ENCODE results near the gene HMGXB3.

Gene HMGXB3

GRCh38 chr5:149982505-149982904, 18.0 kb upstream of the HMGXB3 start:
- in situ Hi-C loops (cut with MboI; ENCODE audit: low sequenced_read_pairs), result no loop called here

- in situ Hi-C loops (cut with MboI; ENCODE audit: low sequenced_read_pairs), result no loop called here
Measured at GRCh38 chr5:149988126-149988525, 12.4 kb upstream of the HMGXB3 start.

- in situ Hi-C loops (cut with MboI; ENCODE audit: low sequenced_read_pairs), result loop anchor here (10.0 kb wide), 2 partner anchors 156 to 356 kb away; no protein-coding TSS in a partner anchor
Measured at GRCh38 chr5:149990518-149991376, 9.8 kb upstream of the HMGXB3 start.

- in situ Hi-C loops (cut with MboI; ENCODE audit: low sequenced_read_pairs), result loop anchor here (10.0 kb wide), 2 partner anchors 159 to 359 kb away; no protein-coding TSS in a partner anchor
Measured at GRCh38 chr5:149993471-149993870, 7.1 kb upstream of the HMGXB3 start.

GRCh38 chr5:149995385-149996204, 4.9 kb upstream of the HMGXB3 start:
- in situ Hi-C loops (cut with MboI; ENCODE audit: low sequenced_read_pairs), result loop anchor here (10.0 kb wide), 2 partner anchors 161 to 361 kb away; no protein-coding TSS in a partner anchor

- in situ Hi-C loops (cut with MboI; ENCODE audit: low sequenced_read_pairs), result loop anchor here (10.0 kb wide), 2 partner anchors 162 to 362 kb away; no protein-coding TSS in a partner anchor
Measured at GRCh38 chr5:149996205-149996890, 4.2 kb upstream of the HMGXB3 start.

- in situ Hi-C loops (cut with MboI; ENCODE audit: low sequenced_read_pairs), result loop anchor here (10.0 kb wide), 2 partner anchors 163 to 363 kb away; no protein-coding TSS in a partner anchor
Measured at GRCh38 chr5:149998281-149998680, 2.3 kb upstream of the HMGXB3 start.

GRCh38 chr5:149999359-149999758, 1.2 kb upstream of the HMGXB3 start:
- in situ Hi-C loops (cut with MboI; ENCODE audit: low sequenced_read_pairs), result loop anchor here (10.0 kb wide), 2 partner anchors 165 to 365 kb away; no protein-coding TSS in a partner anchor

- in situ Hi-C loops (cut with MboI; ENCODE audit: low sequenced_read_pairs), result loop anchor here (10.0 kb wide), 2 partner anchors 165 to 365 kb away; no protein-coding TSS in a partner anchor
Measured at GRCh38 chr5:149999866-150000255, 678 bp upstream of the HMGXB3 start.

- in situ Hi-C loops (cut with MboI; ENCODE audit: low sequenced_read_pairs), result no loop called here
Measured at GRCh38 chr5:150000990-150001659, 586 bp downstream of the HMGXB3 start.

- in situ Hi-C loops (cut with MboI; ENCODE audit: low sequenced_read_pairs), result no loop called here
Measured at GRCh38 chr5:150001660-150002486, 1.3 kb downstream of the HMGXB3 start.

- in situ Hi-C loops (cut with MboI; ENCODE audit: low sequenced_read_pairs), result no loop called here
Measured at GRCh38 chr5:150006318-150006717, 5.8 kb downstream of the HMGXB3 start.

GRCh38 chr5:150007050-150007449, 6.5 kb downstream of the HMGXB3 start:
- in situ Hi-C loops (cut with MboI; ENCODE audit: low sequenced_read_pairs), result no loop called here

GRCh38 chr5:150009671-150010387, 9.3 kb downstream of the HMGXB3 start:
- in situ Hi-C loops (cut with MboI; ENCODE audit: low sequenced_read_pairs), result no loop called here

- in situ Hi-C loops (cut with MboI; ENCODE audit: low sequenced_read_pairs), result no loop called here
Measured at GRCh38 chr5:150013931-150014330, 13.4 kb downstream of the HMGXB3 start.

GRCh38 chr5:150014456-150014855, 13.9 kb downstream of the HMGXB3 start:
- in situ Hi-C loops (cut with MboI; ENCODE audit: low sequenced_read_pairs), result no loop called here

- in situ Hi-C loops (cut with MboI; ENCODE audit: low sequenced_read_pairs), result no loop called here
Measured at GRCh38 chr5:150015415-150015814, 14.9 kb downstream of the HMGXB3 start.

GRCh38 chr5:150016537-150016936, 16.0 kb downstream of the HMGXB3 start:
- in situ Hi-C loops (cut with MboI; ENCODE audit: low sequenced_read_pairs), result no loop called here
